GM19328 (cell line): ENCODE measurements around the gene MCCC1.
A peak's percentile ranks its signal among the peaks of the same experiment; 100 is the strongest.

Source experiments
- ATAC-seq: cut with Tn5 transposase; IDR thresholded peaks from one replicate; pipeline ENCODE4 v1.9.1; 2021; ENCODE audit warnings: mild to moderate bottlenecking, moderate library complexity; ENCODE audit not compliant: unreplicated experiment

Gene MCCC1

GRCh38 chr3:183058351-183058750, 40.9 kb downstream of the MCCC1 start:
- ATAC-seq: no peak

GRCh38 chr3:183050706-183051105, 48.6 kb downstream of the MCCC1 start:
- no peak for ATAC-seq

GRCh38 chr3:183046883-183047282, 52.4 kb downstream of the MCCC1 start:
- no peak for ATAC-seq

DNA sequence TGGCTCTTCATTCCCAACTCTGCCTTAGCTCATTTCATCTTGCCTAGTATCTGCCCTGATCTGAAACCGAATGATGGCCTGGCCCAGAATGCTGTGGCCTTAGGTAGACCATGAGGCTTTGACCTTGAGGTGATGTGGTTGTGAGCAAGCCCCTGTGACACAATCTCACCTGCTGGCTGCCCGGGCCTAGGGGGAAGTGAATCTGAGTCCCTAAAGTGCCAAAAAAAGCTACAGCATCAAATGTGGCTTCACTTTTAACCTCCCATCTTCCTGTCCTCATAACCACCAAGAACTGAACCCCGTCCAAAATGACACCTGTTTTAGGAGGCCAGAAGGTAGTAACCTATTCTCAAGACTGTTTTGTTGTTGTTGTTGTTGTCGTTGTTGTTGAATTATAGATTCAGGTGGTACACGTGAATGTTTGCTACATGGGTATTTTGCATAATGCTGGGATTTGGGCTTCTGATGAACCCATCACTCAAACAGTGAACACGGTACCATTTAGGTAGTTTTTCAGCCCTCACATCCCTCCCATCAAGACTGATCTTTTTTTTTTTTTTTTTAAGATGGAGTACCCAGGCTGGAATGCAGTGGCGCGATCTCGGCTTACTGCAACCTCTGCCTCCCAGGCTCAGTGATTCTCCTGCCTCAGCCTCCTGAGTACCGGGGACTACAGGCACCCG, 54.6 kb downstream of the MCCC1 start:
- peak; percentile 96 for ATAC-seq

- ATAC-seq: no peak
These were observed 60.5 kb downstream of the MCCC1 start for GRCh38 chr3:183038757-183039156.

- ATAC-seq: no peak
These were observed 61.1 kb downstream of the MCCC1 start for GRCh38 chr3:183038221-183038620.

DNA sequence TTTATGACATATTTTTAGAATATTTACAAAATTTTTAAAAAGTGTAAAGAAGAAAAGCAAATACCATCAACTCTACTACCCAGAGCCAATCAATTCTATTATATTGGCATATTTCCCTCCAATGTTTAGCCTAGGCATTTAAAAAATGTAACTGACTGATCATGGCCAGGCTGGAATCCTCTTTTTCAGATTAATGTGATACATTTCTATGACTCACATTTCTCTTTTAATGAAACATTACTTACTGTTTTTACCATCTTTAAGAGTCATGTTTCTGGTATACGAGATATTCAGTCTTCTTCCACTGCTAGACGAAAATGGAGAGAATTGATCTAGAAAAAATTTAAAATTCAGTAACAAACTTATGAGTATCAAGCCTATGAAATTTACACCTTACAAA, 65.5 kb downstream of the MCCC1 start:
- no peak for ATAC-seq

GRCh38 chr3:183032880-183033555, 66.3 kb downstream of the MCCC1 start:
- ATAC-seq: no peak

DNA sequence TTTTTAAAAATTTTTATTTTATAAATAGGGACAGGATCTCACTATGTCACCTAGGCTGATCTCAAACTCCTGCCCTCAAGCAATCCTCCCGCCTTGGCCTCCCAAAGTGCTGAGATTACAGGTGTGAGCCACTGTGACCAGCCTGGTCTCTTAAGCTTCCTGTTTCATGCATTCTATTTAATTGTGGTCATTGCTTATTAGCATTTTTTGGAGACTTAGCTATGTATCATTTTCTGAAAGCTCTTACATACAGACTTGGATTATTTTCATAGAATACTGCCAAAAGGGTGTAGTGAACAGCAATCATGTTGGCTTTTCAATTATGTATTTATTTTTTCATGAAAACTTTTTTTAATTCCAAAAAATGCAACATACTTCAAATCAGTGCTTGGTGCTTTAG, 67.5 kb downstream of the MCCC1 start:
- no peak for ATAC-seq

GRCh38 chr3:183028416-183028815, 70.9 kb downstream of the MCCC1 start:
- ATAC-seq: no peak

GRCh38 chr3:183027276-183027675, 72.0 kb downstream of the MCCC1 start:
- ATAC-seq: no peak

- ATAC-seq: no peak
These were observed 76.3 kb downstream of the MCCC1 start for GRCh38 chr3:183022936-183023516.

- ATAC-seq: no peak
These were observed 80.7 kb downstream of the MCCC1 start for GRCh38 chr3:183018421-183019192.

DNA sequence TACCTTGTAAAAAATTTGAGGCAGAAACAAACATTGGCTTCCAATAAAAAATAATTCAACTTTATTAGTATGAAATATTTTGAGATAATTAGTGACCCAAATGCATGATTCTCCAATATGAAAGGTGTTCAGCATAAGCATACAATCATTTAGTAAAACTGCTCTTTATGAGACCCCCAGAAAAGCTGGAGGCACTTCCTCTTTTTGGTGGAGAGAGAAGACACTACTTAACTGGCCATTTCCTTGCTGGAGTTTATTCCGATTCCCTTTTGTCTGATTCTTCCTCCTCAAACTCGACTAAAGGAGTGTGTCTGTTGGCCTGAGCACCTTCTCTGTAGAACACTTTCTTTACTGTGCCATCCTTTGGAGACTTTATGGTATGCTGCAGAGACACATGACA, 84.1 kb downstream of the MCCC1 start:
- no peak for ATAC-seq

- ATAC-seq: no peak
These were observed 85.4 kb downstream of the MCCC1 start for GRCh38 chr3:183013856-183014255.

- ATAC-seq: no peak
These were observed 86.2 kb downstream of the MCCC1 start for GRCh38 chr3:183013074-183013473.

- no peak for ATAC-seq
These were observed 90.5 kb downstream of the MCCC1 start for GRCh38 chr3:183008800-183009199.

GRCh38 chr3:183008303-183008702, 91.0 kb downstream of the MCCC1 start:
- ATAC-seq: no peak

DNA sequence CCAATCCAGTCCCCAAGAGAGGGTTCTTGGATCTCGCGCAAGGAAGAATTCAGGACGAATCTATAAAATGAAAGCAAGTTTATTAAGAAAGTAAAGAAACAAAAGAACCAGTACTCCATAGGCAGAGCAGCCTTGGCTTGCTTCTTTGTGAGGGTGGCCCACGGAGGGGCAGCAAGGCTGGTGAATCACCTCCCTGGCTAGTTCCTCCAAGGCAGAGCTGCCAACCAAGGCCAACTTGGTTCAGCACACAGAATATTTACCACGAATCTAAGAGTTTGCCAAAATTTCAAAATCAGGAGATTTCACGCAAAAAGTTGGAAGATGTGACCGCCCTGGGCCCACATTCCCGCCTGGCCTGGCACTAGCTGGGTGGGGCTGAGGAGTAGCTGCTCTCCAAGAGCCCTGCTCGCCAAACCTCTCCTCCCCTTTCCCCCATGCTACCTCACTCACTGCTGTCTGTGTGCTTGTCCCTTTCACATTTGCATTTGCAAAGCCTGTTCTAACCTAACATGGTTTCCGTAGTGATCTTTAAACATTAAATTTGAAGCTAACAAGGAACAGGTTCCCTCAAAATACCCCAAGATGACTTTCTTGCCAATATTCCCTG, 92.8 kb downstream of the MCCC1 start:
- ATAC-seq: no peak

GRCh38 chr3:182999767-183000166, 99.5 kb downstream of the MCCC1 start:
- ATAC-seq: no peak
